ENCODE data around the gene SNAI1.

DNA sequence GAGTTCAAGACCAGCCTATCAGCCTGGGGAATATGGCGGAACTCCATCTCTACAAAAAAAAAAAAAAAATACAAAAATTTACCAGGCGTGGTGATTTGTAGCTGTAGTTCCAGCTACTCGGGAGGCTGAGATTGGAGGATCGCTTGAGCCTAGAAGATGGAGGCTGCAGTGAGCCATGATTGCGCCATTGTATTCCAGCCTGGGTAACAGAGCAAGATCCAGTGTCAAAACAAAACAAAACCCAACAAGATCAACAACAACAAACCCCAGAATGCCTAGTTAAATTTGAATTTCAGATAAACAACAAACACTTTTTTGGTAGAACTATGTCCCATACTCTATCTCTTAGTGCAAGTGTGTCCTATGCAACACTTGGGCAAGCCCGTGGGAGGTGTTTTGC, 39.9 kb downstream of the SNAI1 start:
- TF ChIP-seq EZH2 (IDR thresholded peaks at IDR 0.05; ENCODE audit: insufficient read depth, poor library complexity, severe bottlenecking) (no peak), EZH2phosphoT487 (IDR thresholded peaks at IDR 0.05; ENCODE audit: insufficient read depth, low read depth) (no peak)

All from GM23248 (cell line).